ENCODE measurements around the gene KHDRBS1.

DNA sequence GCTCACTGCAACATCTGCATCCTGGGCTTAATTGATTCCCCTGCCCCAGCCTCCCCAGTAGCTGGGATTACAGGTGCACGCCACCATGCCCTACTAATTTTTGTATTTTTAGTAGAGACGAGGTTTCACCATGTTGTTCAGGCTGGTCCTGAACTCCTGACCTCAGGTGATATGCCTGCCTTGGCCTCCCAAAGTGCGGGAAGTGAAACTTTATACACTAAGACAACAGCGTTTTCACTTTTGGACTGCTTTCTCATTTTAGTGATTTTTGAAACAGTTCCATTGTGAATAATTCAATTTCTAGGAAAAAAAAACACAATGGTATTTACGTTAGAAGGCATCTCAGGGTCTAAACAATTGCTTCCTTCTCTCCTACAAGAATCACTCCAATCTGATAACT is 11.8 kb upstream of the KHDRBS1 start:
- TF ChIP-seq CTCF (IDR thresholded peaks at IDR 0.05; ENCODE audit: poor library complexity, severe bottlenecking) (no peak), POLR2AphosphoS5 (IDR thresholded peaks at IDR 0.05) (no peak), SMC3 (conservative IDR thresholded peaks at IDR 0.05; ENCODE audit: poor library complexity) (no peak), EZH2 (IDR thresholded peaks at IDR 0.05; ENCODE audit: borderline replicate concordance, insufficient read depth, low read length, poor library complexity, severe bottlenecking) (no peak)

Data from neural cell (in vitro differentiated cells).